GM12873 (cell line): Measurements from ENCODE around the gene KXD1.

ENCODE experiments used
- CTCF ChIP-seq: IDR thresholded peaks from 2 replicates; pipeline ENCODE4 v1.5.1; 2012; ENCODE audit warnings: low read depth, mild to moderate bottlenecking, moderate library complexity, low read length, control low read depth; ENCODE audit not compliant: insufficient read depth; ENCODE audit errors: missing control alignments

The KXD1 gene

DNA sequence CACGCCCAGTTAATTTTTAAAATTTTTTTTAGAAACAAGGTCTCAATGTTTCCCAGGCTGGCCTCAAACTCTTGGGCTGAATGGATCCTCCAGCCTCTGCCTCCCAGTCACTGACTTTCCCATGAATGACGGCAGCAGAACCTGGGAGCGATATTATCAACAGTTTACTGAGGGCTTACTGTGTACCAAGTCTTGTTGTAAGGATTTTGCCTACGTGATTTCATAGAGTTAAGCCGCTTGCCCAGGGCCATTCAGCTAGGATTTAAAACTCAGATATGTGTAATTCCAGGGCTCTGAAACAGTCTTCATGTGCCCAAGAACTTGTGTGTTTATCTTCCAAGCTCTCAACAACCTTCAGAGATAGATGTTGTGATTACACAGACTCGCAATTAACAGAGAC lies 6.0 kb upstream of the KXD1 start:
- no peak for TF ChIP-seq CTCF

GRCh38 chr19:18558202-18558555 lies 509 bp downstream of the KXD1 start:
- TF ChIP-seq CTCF, result no peak

- TF ChIP-seq CTCF, result no peak
These were observed 934 bp downstream of the KXD1 start for GRCh38 chr19:18558604-18559003.

GRCh38 chr19:18559685-18560084 lies 2.0 kb downstream of the KXD1 start:
- TF ChIP-seq CTCF, result no peak

DNA sequence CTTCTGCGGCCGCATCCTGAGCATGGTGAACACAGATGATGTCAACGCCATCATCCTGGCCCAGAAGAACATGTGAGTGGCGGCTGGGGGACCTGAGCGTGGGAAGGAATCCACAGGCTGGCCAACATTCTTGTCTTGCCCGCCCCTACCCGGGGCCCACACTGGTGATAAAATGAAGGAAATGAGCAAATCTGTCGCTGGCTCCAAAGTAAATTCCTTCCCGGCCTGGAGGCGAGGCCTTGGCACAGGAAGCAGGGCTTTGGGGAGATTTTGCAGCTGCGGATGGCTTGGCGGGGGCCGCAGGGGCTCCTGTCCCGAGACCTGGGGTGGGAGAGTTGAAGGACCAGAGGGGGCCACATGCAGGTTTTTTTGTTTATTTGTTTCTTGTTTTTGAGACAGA lies 4.4 kb downstream of the KXD1 start:
- no peak for TF ChIP-seq CTCF

DNA sequence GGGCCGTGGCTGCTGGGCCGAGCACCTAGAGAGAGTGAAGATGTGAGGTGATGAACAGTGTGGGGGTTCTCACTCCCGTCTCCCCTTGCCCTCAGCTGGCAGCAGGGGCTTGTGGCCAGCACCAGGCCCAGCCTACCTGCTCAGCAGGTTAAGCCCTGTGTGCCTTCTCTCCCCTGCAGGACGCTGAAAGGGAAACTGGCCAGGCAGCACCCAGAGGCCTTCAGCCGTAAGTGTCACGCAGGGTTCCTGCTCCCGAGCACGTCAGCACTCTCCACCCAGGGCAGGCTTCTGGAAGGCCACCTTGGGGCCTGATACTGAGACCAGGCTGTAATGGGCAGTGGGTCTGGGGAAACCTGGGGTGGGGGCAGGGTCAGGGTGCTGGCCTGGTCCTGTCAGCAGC lies 9.3 kb downstream of the KXD1 start:
- TF ChIP-seq CTCF, result no peak

DNA sequence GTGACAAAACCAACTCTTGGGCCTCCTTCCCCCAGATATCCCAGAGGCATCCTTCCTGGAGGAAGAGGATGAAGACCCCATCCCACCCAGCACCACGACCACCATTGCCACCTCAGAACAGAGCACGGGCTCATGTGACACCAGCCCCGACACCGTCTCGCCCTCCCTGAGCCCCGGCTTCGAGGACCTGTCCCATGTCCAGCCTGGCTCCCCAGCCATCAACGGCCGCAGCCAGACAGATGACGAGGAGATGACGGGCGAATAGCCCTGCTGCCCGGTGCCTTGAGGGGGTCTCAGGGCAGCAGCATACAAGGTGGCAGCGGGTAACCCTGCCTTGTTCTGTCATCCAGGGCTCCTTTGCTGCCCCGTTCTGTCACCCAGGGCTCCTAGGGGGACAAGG lies 10.7 kb downstream of the KXD1 start:
- TF ChIP-seq CTCF, result no peak
